ENCODE measurements around the gene TUBG2. TPM values are rescaled to one million over a fixed set of nuclear protein-coding genes. Genes with fewer than 3 reads are reported as not detected.

The TUBG2 gene
- total and polyA plus RNA-seq, 10 of the 15 experiments (the other 5 are each of a cell fraction or from before 2014, with no cell fraction given) = 1.2 to 12.5 (median 8.9) TPM

DNA sequence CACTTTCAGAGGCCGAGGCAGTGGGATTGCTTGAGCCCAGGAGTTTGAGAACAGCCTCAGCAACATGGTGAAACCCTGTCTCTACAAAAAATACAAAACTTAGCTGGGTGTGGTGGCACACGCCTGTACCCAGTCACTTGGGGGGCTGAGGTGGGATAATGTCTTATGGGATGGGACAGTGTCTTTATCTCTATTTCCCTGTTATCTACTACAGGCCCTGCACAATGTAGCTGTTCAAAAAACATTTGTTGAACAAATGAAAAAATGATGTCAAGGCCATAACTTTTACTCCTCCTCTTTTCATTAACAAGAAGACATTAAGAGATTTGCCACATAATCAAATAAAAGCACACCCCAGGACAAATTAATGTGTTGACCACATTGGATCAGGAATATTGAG, 35.8 kb upstream of the TUBG2 start:
- ATAC-seq (no peak), DNase-seq (ENCODE audit: low read depth, low spot score) (no peak), FAIRE-seq (no peak)
- SMC1A ChIA-PET (ENCODE audit: uncharacterized antibody, unreplicated experiment) = interaction anchor here (0.6 to 7.7 kb wide), 9 partner anchors 15 to 54 kb away, joined by 3 to 96 read pairs (median 3); partner anchors contain the start of genes RETREG3 and TUBG1
- WGBS (ENCODE audit: insufficient coverage, insufficient replicate concordance, low lambda C conversion rate, missing lambda C conversion rate) = 94% methylated on average over 2 of the region's 2 CpGs
- Histone ChIP-seq H3K4me1 (ENCODE audit: control insufficient read depth, insufficient read depth, low read length) (peaks cover 26% of the 10 kb centered on the region), H3K4me3 (no peak overlapping the region), H3K9ac (ENCODE audit: control insufficient read depth, insufficient read depth, low read length) (no peak overlapping the region), H3K4me2 (ENCODE audit: control insufficient read depth, insufficient read depth) (no peak overlapping the region), H2AFZ (ENCODE audit: control insufficient read depth, low read depth, low read length) (no peak overlapping the region), H3K79me2 (ENCODE audit: control insufficient read depth, insufficient read depth, low read length) (no peaks in the 10 kb centered on the region), H3K27me3 (replicated peaks in 1 of 2; ENCODE audit: control insufficient read depth in 2 of 2, insufficient read depth in 2 of 2, low read length in 1 of 2) (no peaks in the 10 kb centered on the region), H3K9me3 (replicated peaks; ENCODE audit: control insufficient read depth, insufficient read depth, low read length) (no peaks in the 10 kb centered on the region), H4K20me1 (ENCODE audit: control insufficient read depth, insufficient read depth) (no peaks in the 10 kb centered on the region), H3K36me3 (ENCODE audit: control insufficient read depth in 2 of 2, insufficient read depth in 2 of 2, low read length in 1 of 2) (no peaks in the 10 kb centered on the region), H3K27ac (ENCODE audit: control insufficient read depth, insufficient read depth) (no peak overlapping the region)
- no peak for TF ChIP-seq PAX5 (IDR thresholded peaks at IDR 0.05; ENCODE audit: borderline replicate concordance, low read depth, low read length)
- no peak for TF ChIP-seq NR2C1 (IDR thresholded peaks at IDR 0.05)
- no peak for TF ChIP-seq CUX1 (IDR thresholded peaks at IDR 0.05; ENCODE audit: insufficient replicate concordance, low read depth, low read length)
- no TSS peak for BruUV-seq (replicated peaks)
- CTCF ChIA-PET = interaction anchor here (1.0 to 8.5 kb wide), 5 partner anchors 15 to 93 kb away, joined by 3 to 134 read pairs (median 3); partner anchors contain the start of genes CCR10 and PLEKHH3
- in situ Hi-C loops (cut with MboI) = loop anchor here (25.0 kb wide), 1 partner anchor 589 kb away; the partner anchor contains the start of gene TMEM106A
- intact Hi-C loops (cut with micrococcal nuclease; ENCODE audit: unreplicated experiment) = no loop called here
- POLR2A ChIA-PET = interaction anchor here (0.6 to 2.7 kb wide), 6 partner anchors 15 to 510 kb away, joined by 3 to 11 read pairs (median 4); partner anchors contain the start of genes PLEKHH3 and PSMC3IP
- RAD21 ChIA-PET (ENCODE audit: unreplicated experiment) = interaction anchor here (0.8 to 1.4 kb wide), 3 partner anchors 10 to 140 kb away, joined by 3 to 4 read pairs (median 3); no protein-coding TSS in a partner anchor
